CD8-positive, alpha-beta memory T cell (primary cell): ENCODE data around the gene RNF150. TPM values are rescaled to one million over a fixed set of nuclear protein-coding genes. Genes with fewer than 3 reads are reported as not detected.

ENCODE experiments used
- CTCF ChIA-PET: fragments of 350-600 bp; sonication (Branson Sonifier 250); formaldehyde crosslinking; loops from one replicate; lab custom pipeline; 2021; ENCODE audit warnings: antibody characterized with exemption; lab: Charles Lee
- POLR2A ChIA-PET: fragments of 350-600 bp; sonication (Branson Sonifier 250); formaldehyde crosslinking; loops from one replicate; lab custom pipeline; 2021; ENCODE audit warnings: antibody characterized with exemption; lab: Charles Lee
- DNase-seq, 5 donors: peaks; one replicate each; pipeline versions ENCODE4 v3.0.0 to v3.0.0-alpha.2; 2020 to 2022; ENCODE audit warnings: mixed read lengths in 1 of 5
- H3K27ac ChIP-seq: one replicate; pipeline ENCODE4 v1.7.0; 2013; ENCODE audit warnings: low read depth, mild to moderate bottlenecking, low read length, moderate library complexity
- H3K27me3 ChIP-seq: 2 replicates; pipeline ENCODE4 v1.7.0; 2013; ENCODE audit warnings: low read length, mild to moderate bottlenecking; ENCODE audit not compliant: insufficient read depth, poor library complexity, severe bottlenecking
- H3K36me3 ChIP-seq: 2 replicates; pipeline ENCODE4 v1.7.0; 2013; ENCODE audit warnings: mild to moderate bottlenecking, low read length, moderate library complexity; ENCODE audit not compliant: insufficient read depth
- H3K4me1 ChIP-seq: 2 replicates; pipeline ENCODE4 v1.7.0; 2013; ENCODE audit warnings: mild to moderate bottlenecking, low read length, moderate library complexity; ENCODE audit not compliant: insufficient read depth
- H3K4me3 ChIP-seq: 2 replicates; pipeline ENCODE4 v1.7.0; 2013; ENCODE audit warnings: mild to moderate bottlenecking, low read length
- H3K9me3 ChIP-seq: 2 replicates; pipeline ENCODE4 v1.7.0; 2013; ENCODE audit warnings: mild to moderate bottlenecking, low read length
- H3K27ac Mint-ChIP-seq, 8 donors: one replicate each; pipeline ENCODE4 v1.8.0; 2020 to 2021; ENCODE audit warnings: mixed read lengths in 8 of 8, mild to moderate bottlenecking in 6 of 8, inconsistent platforms in 3 of 8, moderate library complexity in 3 of 8
- H3K27me3 Mint-ChIP-seq, 2 donors: one replicate each; pipeline ENCODE4 v1.8.0; 2020 to 2021; ENCODE audit warnings: mixed read lengths in 2 of 2, mild to moderate bottlenecking in 1 of 2, moderate library complexity in 1 of 2
- H3K36me3 Mint-ChIP-seq, 3 donors: one replicate each; pipeline ENCODE4 v1.8.0; 2020 to 2021; ENCODE audit warnings: mixed read lengths in 3 of 3, inconsistent platforms in 1 of 3, mild to moderate bottlenecking in 1 of 3
- H3K4me1 Mint-ChIP-seq, 3 donors: one replicate each; pipeline ENCODE4 v1.8.0; 2020 to 2021; ENCODE audit warnings: mixed read lengths in 3 of 3, inconsistent platforms in 1 of 3, mild to moderate bottlenecking in 1 of 3
- H3K4me3 Mint-ChIP-seq, 7 donors: one replicate each; pipeline ENCODE4 v1.8.0; 2020 to 2021; ENCODE audit warnings: mixed read lengths in 7 of 7, mild to moderate bottlenecking in 6 of 7, moderate library complexity in 4 of 7, inconsistent platforms in 2 of 7
- H3K9me3 Mint-ChIP-seq, 5 donors: one replicate each; pipeline ENCODE4 v1.8.0; 2020 to 2022; ENCODE audit warnings: mixed read lengths in 5 of 5, mild to moderate bottlenecking in 3 of 5, moderate library complexity in 2 of 5, inconsistent platforms in 1 of 5
- polyA plus RNA-seq: library from polyadenylated mRNA; unstranded; fragments of 300-500 nt; fragmentation: Illumina TruSeq; gene quantifications from one replicate; pipeline ENCODE4 v1.2.3, GENCODE V29; 2021
- total RNA-seq, 2 experiments: library from RNA; stranded (reverse); gene quantifications; one replicate each; pipeline ENCODE4 v1.2.3, GENCODE V29; 2021

Gene RNF150
- total and polyA plus RNA-seq, 3 experiments from 2014 or later, result not detected

GRCh38 chr4:140945106-140945505 lies 188.2 kb downstream of the RNF150 start:
- ChIA-PET POLR2A (no interaction called here), CTCF (no interaction called here)
- Histone ChIP-seq H3K27me3 (no peaks in the 10 kb centered on the region), H3K27ac (no peak overlapping the region), H3K36me3 (no peaks in the 10 kb centered on the region), H3K9me3 (no peaks in the 10 kb centered on the region), H3K4me1 (no peaks in the 10 kb centered on the region), H3K4me3 (no peak overlapping the region)
- Mint-ChIP-seq H3K9me3 (no peaks in the 10 kb centered on the region), H3K4me3 (no peak overlapping the region), H3K27ac (no peak overlapping the region), H3K27me3 (peaks cover 0 to 1% of the 10 kb centered on the region in 2 donors), H3K4me1 (no peaks in the 10 kb centered on the region), H3K36me3 (no peaks in the 10 kb centered on the region)
- no peak for DNase-seq

- Histone ChIP-seq H3K4me1 (no peaks in the 10 kb centered on the region), H3K36me3 (no peaks in the 10 kb centered on the region), H3K4me3 (no peak overlapping the region), H3K27me3 (no peaks in the 10 kb centered on the region), H3K9me3 (no peaks in the 10 kb centered on the region), H3K27ac (no peak overlapping the region)
- DNase-seq, result no peak
- POLR2A ChIA-PET, result no interaction called here
- no peaks in the 10 kb centered on the region for H3K36me3 Mint-ChIP-seq
- no peak overlapping the region for H3K27ac Mint-ChIP-seq
- no peaks in the 10 kb centered on the region for H3K9me3 Mint-ChIP-seq
- CTCF ChIA-PET, result no interaction called here
- H3K27me3 Mint-ChIP-seq, result peaks cover 0 to 1% of the 10 kb centered on the region in 2 donors
- H3K4me3 Mint-ChIP-seq, result no peak overlapping the region
- no peaks in the 10 kb centered on the region for H3K4me1 Mint-ChIP-seq
Observed at GRCh38 chr4:140944572-140944971, 188.7 kb downstream of the RNF150 start.

- POLR2A ChIA-PET, result no interaction called here
- no peak for DNase-seq
- no peak overlapping the region for H3K27ac Mint-ChIP-seq
Observed at GRCh38 chr4:140944199-140944515, 189.1 kb downstream of the RNF150 start.

GRCh38 chr4:140943486-140944198 lies 189.6 kb downstream of the RNF150 start:
- ChIA-PET CTCF (no interaction called here), POLR2A (no interaction called here)
- Histone ChIP-seq H3K9me3 (no peaks in the 10 kb centered on the region), H3K27ac (no peak overlapping the region), H3K36me3 (no peaks in the 10 kb centered on the region), H3K4me1 (no peaks in the 10 kb centered on the region), H3K27me3 (no peaks in the 10 kb centered on the region), H3K4me3 (no peak overlapping the region)
- H3K4me3 Mint-ChIP-seq, result no peak overlapping the region
- DNase-seq, result no peak
- no peaks in the 10 kb centered on the region for H3K4me1 Mint-ChIP-seq
- H3K36me3 Mint-ChIP-seq, result no peaks in the 10 kb centered on the region
- peaks cover 0 to 1% of the 10 kb centered on the region in 2 donors for H3K27me3 Mint-ChIP-seq
- H3K9me3 Mint-ChIP-seq, result no peaks in the 10 kb centered on the region
- H3K27ac Mint-ChIP-seq, result no peak overlapping the region

More at GRCh38 chr4:140944199-140944515, 189.1 kb downstream of the RNF150 start:
- H3K9me3 Mint-ChIP-seq, result no peaks in the 10 kb centered on the region
- Histone ChIP-seq H3K36me3 (no peaks in the 10 kb centered on the region), H3K4me3 (no peak overlapping the region), H3K27me3 (no peaks in the 10 kb centered on the region), H3K4me1 (no peaks in the 10 kb centered on the region), H3K9me3 (no peaks in the 10 kb centered on the region), H3K27ac (no peak overlapping the region)
- H3K4me3 Mint-ChIP-seq, result no peak overlapping the region
- H3K27me3 Mint-ChIP-seq, result peaks cover 0 to 1% of the 10 kb centered on the region in 2 donors
- CTCF ChIA-PET, result no interaction called here
- no peaks in the 10 kb centered on the region for H3K4me1 Mint-ChIP-seq
- no peaks in the 10 kb centered on the region for H3K36me3 Mint-ChIP-seq

GRCh38 chr4:140940589-140940988 lies 192.7 kb downstream of the RNF150 start:
- Mint-ChIP-seq H3K27ac (no peak overlapping the region), H3K27me3 (peaks cover 0 to 1% of the 10 kb centered on the region in 2 donors), H3K4me3 (no peak overlapping the region), H3K36me3 (no peaks in the 10 kb centered on the region), H3K9me3 (no peaks in the 10 kb centered on the region), H3K4me1 (no peaks in the 10 kb centered on the region)
- ChIA-PET CTCF (no interaction called here), POLR2A (no interaction called here)
- Histone ChIP-seq H3K4me1 (no peaks in the 10 kb centered on the region), H3K4me3 (no peak overlapping the region), H3K27ac (no peak overlapping the region), H3K36me3 (no peaks in the 10 kb centered on the region), H3K9me3 (no peaks in the 10 kb centered on the region), H3K27me3 (no peaks in the 10 kb centered on the region)
- DNase-seq, result no peak

GRCh38 chr4:140937866-140938265 lies 195.4 kb downstream of the RNF150 start:
- Histone ChIP-seq H3K36me3 (no peaks in the 10 kb centered on the region), H3K4me3 (no peak overlapping the region), H3K27me3 (no peaks in the 10 kb centered on the region), H3K4me1 (no peaks in the 10 kb centered on the region), H3K9me3 (no peaks in the 10 kb centered on the region), H3K27ac (no peak overlapping the region)
- H3K4me1 Mint-ChIP-seq, result no peaks in the 10 kb centered on the region
- peaks cover 0 to 2% (median 0%) of the 10 kb centered on the region in 3 donors for H3K36me3 Mint-ChIP-seq
- H3K27me3 Mint-ChIP-seq, result peaks cover 0 to 1% of the 10 kb centered on the region in 2 donors
- POLR2A ChIA-PET, result no interaction called here
- CTCF ChIA-PET, result no interaction called here
- peaks cover 0 to 1% (median 0%) of the 10 kb centered on the region in 5 donors for H3K9me3 Mint-ChIP-seq
- no peak overlapping the region for H3K4me3 Mint-ChIP-seq
- no peak for DNase-seq
- no peak overlapping the region for H3K27ac Mint-ChIP-seq

- H3K27ac Mint-ChIP-seq, result no peak overlapping the region
- Histone ChIP-seq H3K9me3 (no peaks in the 10 kb centered on the region), H3K4me3 (no peak overlapping the region), H3K27ac (no peak overlapping the region), H3K27me3 (no peaks in the 10 kb centered on the region), H3K36me3 (no peaks in the 10 kb centered on the region), H3K4me1 (no peaks in the 10 kb centered on the region)
- no peaks in the 10 kb centered on the region for H3K4me1 Mint-ChIP-seq
- CTCF ChIA-PET, result no interaction called here
- H3K9me3 Mint-ChIP-seq, result peaks cover 0 to 2% (median 0%) of the 10 kb centered on the region in 5 donors
- POLR2A ChIA-PET, result no interaction called here
- H3K36me3 Mint-ChIP-seq, result peaks cover 0 to 2% (median 0%) of the 10 kb centered on the region in 3 donors
- no peak overlapping the region for H3K4me3 Mint-ChIP-seq
- H3K27me3 Mint-ChIP-seq, result peaks cover 1 to 3% of the 10 kb centered on the region in 2 donors
- no peak for DNase-seq
Observed at GRCh38 chr4:140935254-140935653, 198.0 kb downstream of the RNF150 start.

- Histone ChIP-seq H3K4me3 (no peak overlapping the region), H3K4me1 (no peaks in the 10 kb centered on the region), H3K27me3 (no peaks in the 10 kb centered on the region), H3K27ac (no peak overlapping the region), H3K36me3 (no peaks in the 10 kb centered on the region), H3K9me3 (no peaks in the 10 kb centered on the region)
- Mint-ChIP-seq H3K4me3 (no peak overlapping the region), H3K4me1 (no peaks in the 10 kb centered on the region), H3K9me3 (peaks cover 0 to 5% (median 0%) of the 10 kb centered on the region in 5 donors), H3K27me3 (peaks cover 1 to 3% of the 10 kb centered on the region in 2 donors), H3K27ac (no peak overlapping the region), H3K36me3 (peaks cover 0 to 2% (median 0%) of the 10 kb centered on the region in 3 donors)
- no peak for DNase-seq
- ChIA-PET POLR2A (no interaction called here), CTCF (no interaction called here)
Observed at GRCh38 chr4:140932501-140933045, 200.7 kb downstream of the RNF150 start.
